Activated T-helper 1 cell treated with anti-CD3 and anti-CD28 coated beads, Interleukin-2, amount 50 U/mL, for 16 hours (primary cell): ENCODE data around the gene DNAI1.

Experiments used
- DNase-seq, 2 donors: peaks; one replicate each; pipeline ENCODE4 v3.0.0-alpha.2; 2020; ENCODE audit warnings: low read depth in 1 of 2, low spot score in 1 of 2

Gene DNAI1

DNA sequence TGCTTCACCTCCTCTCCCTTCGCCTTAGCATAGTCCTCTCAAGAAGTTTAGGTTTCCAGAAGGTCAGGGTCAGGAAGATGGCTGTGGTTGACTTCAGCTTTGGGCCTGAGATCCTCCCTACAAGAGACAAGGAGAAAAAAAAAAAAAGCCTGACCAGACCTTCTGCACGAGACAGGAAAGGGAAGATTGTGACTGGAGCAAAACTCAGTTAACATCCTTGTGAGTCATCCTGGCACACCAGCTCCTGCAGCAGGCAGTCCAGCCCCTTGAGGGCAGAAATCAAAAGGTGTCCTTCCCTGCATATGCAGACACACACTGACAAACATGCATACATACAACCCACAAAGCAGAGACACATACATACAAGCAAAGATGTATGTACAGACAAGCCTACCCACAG is 82.2 kb downstream of the DNAI1 start:
- DNase-seq, result no peak

GRCh38 chr9:34541540-34541939 is 82.9 kb downstream of the DNAI1 start:
- DNase-seq, result no peak

- no peak for DNase-seq
These were observed 85.4 kb downstream of the DNAI1 start for GRCh38 chr9:34544035-34544434.

GRCh38 chr9:34545497-34545896 is 86.9 kb downstream of the DNAI1 start:
- DNase-seq, result no peak

DNA sequence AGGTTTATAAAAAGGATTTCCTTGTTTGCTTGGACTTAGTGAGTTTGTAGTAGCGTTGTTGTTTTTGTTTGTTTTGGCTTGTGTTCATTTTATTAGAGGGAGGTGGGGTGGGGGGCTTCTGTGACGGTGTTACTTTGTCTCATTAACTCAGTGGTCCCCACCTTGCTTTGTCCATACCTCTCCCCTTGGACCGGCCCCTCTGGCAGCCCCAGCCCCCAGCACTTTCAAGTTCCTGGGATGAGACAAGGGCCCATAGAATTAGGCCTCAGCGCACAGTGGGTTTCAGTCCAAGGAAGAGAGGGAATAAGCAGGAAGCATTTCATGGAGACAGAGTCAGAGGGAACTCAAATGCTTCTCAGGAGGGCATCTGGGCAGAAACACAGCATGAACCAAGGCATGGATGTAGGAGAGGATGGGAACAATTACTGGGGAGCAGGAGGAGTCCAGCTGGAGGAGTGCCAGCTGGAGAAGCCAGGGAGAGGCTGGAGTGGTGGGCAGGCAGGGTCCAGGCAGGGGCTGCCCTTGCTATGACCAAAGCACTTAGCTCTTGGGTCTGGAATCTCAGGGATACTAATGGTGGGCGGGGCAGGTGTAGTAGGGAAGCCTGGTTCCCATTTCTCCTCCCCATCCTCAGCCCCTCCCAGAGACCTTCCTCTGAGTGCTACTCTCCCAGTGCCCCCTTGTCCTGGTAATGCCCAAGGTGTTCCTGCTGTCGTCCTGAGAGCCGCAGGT is 87.7 kb downstream of the DNAI1 start:
- DNase-seq, result no peak

DNA sequence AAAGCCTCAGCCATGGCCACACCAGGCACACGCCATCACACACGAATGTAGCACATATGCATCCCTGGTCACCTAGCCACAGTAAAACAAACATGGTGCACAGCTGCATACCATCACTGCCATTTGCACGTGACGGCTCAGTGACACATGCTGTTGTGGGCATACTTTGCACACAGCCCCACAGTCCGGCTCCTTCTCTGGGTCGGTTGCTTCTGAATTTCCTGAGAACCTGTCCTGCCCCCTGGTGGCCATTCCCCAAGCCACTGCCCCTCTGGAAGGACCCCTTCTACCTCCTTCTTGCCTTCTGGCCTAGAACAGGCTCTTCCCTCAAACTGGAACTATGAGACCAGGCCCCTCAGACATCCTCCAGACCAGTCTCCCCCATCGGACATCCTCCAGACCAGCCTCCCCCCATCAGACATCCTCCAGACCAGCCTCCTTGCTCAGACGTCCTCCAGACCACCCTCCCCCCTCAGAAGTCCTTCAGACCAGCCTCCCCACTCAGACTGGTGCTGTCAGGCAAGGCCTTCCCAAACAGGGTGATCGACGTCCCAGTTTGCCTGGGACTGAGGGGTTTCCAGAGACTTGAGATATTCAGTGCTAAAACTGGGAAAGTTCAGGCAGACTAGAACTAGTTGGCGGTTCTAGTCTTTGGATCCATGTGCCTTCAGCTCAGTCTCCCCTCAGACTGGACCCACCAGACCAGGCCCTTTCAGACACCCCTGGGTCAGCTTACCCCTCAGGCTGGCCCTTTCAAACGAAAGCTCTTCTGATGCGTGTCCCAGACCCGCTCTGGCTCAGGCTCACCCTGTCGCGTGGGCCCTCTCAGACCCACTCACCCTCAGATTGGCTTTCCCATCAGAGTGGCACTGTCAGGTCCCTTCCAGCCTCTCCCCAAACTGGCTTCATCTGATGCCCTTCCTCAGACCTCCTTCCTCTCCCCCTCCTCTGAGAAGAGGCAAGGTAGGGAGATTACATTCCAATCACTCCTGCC is 88.5 kb downstream of the DNAI1 start:
- no peak for DNase-seq

DNA sequence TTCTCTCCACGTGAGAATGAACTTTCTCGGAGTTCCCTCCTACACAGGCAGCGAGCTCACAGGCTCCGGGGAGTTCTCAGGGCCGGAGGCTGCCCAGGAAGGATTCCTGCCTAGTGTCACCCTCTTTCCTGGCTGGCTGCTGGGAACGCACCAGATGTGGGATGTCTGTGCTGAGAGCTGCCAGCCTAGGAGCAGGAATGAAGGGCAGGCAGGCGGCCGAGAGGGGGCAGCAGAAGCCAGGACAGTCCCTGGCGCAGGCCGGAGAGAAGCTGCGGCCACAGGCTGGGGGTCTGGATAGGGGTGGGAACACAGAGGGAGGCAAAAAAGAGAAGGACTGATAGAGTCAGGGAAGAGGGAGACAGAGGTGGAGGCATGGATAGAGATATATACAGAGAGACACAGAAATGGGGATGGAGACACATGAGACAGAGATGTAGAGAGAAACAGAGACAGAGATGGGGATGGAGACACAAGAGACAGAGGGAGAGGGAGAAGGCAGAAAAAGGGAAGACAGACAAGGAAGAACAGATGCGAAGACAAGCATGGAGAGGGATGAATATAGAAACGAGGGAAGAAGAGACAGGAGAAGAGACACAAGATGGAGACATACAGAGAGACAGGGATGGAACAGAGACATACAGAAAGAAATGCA is 89.5 kb downstream of the DNAI1 start:
- DNase-seq, result no peak

GRCh38 chr9:34549407-34549732 is 90.8 kb downstream of the DNAI1 start:
- no peak for DNase-seq

DNA sequence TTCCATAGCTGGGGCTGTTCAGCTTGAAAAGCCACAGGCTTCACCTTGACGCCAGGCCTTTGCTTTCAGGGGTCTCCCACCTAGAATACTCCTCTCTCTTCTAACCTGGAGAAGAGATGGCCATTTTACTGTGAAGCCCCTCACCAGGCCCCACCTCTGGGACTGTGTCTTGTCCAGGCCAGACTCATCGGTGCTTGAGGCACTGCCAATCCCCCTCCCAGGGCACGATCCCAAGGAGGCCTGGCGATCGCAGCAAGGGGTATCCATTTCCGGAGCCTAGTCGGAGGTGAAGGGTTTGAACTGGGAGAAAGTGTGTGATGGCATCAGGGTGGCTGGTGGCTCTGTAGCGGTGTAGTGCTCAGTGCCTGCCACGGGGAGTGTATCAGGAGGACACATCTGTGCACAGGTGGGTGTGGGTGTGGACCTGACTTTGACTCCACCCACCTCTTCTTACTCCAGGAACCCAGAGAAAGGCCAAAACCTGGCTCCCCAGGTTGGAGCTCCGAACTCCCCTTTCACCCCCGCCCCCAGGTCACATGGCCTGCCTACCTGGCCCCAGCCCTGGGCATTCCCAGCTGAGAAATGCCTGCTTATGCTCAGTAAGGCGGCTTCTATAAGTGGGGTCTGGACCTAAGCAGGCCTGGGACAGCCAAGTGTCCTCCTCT is 91.5 kb downstream of the DNAI1 start:
- DNase-seq, result no peak

DNA sequence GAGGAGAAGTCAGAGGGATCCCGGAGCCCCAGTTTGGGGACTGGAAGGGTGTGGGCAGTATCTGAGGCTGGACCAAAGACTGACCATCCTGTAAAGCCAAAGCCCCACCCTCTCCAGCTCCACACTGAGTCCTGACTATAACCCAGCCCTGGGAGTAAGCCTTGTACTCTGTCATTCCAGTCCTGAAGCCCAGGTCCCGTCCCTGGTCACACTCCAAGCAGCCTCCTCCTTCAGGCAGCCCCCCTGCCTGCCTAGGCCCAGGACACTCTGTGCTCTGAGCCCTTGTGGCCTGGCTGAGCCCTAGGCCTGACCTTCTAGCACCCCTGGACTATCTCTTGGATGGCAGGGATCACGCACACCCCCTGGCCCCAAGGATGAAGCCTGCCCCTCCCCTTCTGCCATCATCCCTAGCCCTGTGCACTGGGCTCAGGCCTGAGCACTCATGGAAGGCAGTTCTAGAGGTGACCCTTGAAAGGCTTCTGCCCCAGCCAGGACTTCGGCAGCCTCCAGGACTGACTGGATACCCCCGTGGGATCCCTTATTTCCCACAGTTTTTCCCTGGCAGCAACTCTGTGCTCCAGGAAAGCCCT is 92.2 kb downstream of the DNAI1 start:
- no peak for DNase-seq

- DNase-seq, result no peak
These were observed 93.4 kb downstream of the DNAI1 start for GRCh38 chr9:34551751-34552605.

GRCh38 chr9:34552606-34552981 is 94.0 kb downstream of the DNAI1 start:
- no peak for DNase-seq

GRCh38 chr9:34552986-34553385 is 94.4 kb downstream of the DNAI1 start:
- DNase-seq, result no peak

DNA sequence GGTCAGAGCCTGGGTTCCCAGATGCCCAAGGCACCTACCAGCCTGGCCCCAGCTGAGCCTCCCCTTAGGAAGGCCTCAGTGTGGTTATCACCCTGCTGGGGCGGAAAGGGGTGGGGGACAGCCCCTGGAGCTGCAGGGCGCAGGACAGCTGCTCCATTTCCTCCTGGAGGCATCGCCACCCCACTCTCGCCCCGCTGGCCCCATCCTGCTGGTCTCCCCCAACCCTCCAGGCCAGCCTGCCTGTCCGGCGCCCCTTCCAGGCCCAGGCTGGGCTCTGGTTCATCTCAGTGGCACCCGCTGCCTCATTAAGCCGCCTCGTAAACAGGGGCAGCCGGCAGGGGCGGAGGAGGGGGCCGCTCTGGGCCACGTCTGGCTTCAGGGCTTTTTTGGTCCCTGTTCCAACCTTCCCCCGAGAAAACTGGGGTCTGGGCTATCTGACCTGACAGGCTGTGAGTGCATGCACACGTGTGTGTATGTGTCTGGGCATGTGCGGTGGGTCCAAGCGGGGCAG is 95.0 kb downstream of the DNAI1 start:
- no peak for DNase-seq

GRCh38 chr9:34554211-34555001 is 95.8 kb downstream of the DNAI1 start:
- no peak for DNase-seq

DNA sequence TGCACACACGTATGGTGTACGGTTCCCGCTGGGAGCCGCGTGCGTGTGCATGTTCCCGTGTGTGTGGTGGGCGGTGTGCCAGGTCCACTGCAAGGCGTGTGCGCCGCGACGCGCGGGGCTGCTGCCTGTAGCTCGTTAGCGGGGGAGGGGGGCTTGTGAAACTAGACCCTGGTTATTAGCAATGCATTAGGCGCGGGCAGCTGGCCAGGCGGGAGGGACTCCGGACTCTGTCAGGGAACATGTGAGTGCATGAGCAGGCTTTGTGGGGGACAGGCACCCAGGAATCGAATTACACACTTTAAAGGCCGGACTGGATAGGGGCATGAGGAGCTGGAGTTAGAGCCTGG is 96.4 kb downstream of the DNAI1 start:
- no peak for DNase-seq

DNA sequence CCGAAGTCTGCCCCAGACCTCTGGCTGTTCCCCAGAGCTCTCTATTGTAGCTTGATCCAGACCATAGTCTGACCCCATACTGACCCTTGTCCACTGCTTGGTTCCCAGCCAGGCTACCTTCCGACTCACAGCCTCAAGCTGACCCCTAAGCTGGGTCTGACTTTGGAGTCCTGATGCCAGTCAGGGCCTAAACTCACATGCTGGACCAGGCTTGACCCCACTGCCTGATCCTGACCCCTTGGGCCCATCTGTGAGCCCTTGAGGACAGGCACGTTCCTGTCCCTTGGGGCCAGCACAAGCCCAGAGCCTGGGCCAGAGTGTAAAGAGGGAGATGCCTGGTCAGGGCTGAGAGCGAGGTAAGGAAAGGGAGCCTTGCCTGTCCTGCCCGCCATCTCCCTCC is 96.9 kb downstream of the DNAI1 start:
- DNase-seq, result no peak

DNA sequence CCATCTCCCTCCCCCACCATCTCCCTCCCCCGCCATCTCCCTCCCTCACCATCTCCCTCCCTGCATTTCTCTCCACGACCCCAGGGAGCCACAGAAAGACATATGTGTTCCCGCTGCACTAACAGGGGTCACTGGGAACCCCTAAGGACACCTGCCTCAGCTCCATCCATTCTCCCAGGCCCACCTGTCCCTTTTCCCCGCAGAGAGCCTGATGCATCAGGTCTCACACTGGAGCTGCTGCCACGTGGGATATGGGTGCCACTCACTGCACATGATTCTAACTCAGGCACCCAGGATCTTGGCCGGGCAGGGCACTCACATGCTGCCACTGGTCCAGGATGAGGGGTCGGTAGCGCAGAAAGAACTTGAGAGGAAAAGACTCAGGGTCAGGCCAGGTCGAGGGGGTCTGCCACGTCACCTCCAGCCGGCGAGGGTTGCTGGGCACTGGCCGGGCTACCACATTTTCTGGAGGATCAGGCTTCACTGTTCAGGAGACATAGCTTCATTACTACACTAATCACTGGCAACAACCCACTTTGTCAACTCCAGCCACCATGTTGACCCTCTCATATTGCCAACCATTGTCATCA is 97.4 kb downstream of the DNAI1 start:
- no peak for DNase-seq

GRCh38 chr9:34556949-34557348 is 98.3 kb downstream of the DNAI1 start:
- DNase-seq, result no peak
